Liver (tissue), 9 donors: ENCODE measurements around the gene KIAA0930. TPM values are rescaled to one million over a fixed set of nuclear protein-coding genes. Genes with fewer than 3 reads are reported as not detected.

Source experiments
- DNase-seq: peaks from one replicate; pipeline ENCODE4 v3.0.0-alpha.2; 2017; ENCODE audit warnings: low spot score
- H3K27ac ChIP-seq, 2 donors: one replicate each; pipeline ENCODE4 v1.7.0; 2013; ENCODE audit warnings: inconsistent platforms in 2 of 2, low read length in 2 of 2, control low read depth in 1 of 2, low read depth in 1 of 2, mild to moderate bottlenecking in 1 of 2
- H3K27me3 ChIP-seq, 4 donors: one replicate each; pipeline versions ENCODE4 v1.6.1 to v1.7.0; 2013; ENCODE audit warnings: low read length in 3 of 4, inconsistent platforms in 1 of 4, mild to moderate bottlenecking in 1 of 4, moderate library complexity in 1 of 4; ENCODE audit not compliant: control insufficient read depth in 4 of 4, insufficient read depth in 4 of 4
- H3K36me3 ChIP-seq, 4 donors: one replicate each; pipeline versions ENCODE4 v1.6.1 to v1.7.0; 2013; ENCODE audit warnings: low read length in 3 of 4, mild to moderate bottlenecking in 3 of 4, low read depth in 1 of 4, moderate library complexity in 1 of 4; ENCODE audit not compliant: control insufficient read depth in 4 of 4, insufficient read depth in 3 of 4
- H3K4me1 ChIP-seq, 4 donors: one replicate each; pipeline versions ENCODE4 v1.6.1 to v1.7.0; 2013; ENCODE audit warnings: low read length in 3 of 4, mild to moderate bottlenecking in 3 of 4, moderate library complexity in 1 of 4; ENCODE audit not compliant: control insufficient read depth in 4 of 4, insufficient read depth in 4 of 4
- H3K4me3 ChIP-seq, 3 donors: one replicate each; pipeline versions ENCODE4 v1.6.1 to v1.7.0; 2013; ENCODE audit warnings: low read length in 3 of 3, control low read depth in 1 of 3, low read depth in 1 of 3, mild to moderate bottlenecking in 1 of 3
- H3K9ac ChIP-seq, 2 donors: one replicate each; pipeline ENCODE4 v1.7.0; 2013; ENCODE audit warnings: low read length in 2 of 2, mild to moderate bottlenecking in 2 of 2, moderate library complexity in 2 of 2, control low read depth in 1 of 2, low read depth in 1 of 2
- H3K9me3 ChIP-seq, 4 donors: one replicate each; pipeline versions ENCODE4 v1.6.1 to v1.7.0; 2013; ENCODE audit warnings: low read length in 3 of 4; ENCODE audit not compliant: control insufficient read depth in 4 of 4
- EGR1 ChIP-seq, 2 donors: IDR thresholded peaks; 2 replicates each; pipeline ENCODE4 v1.6.1; 2016 to 2018; ENCODE audit warnings: antibody characterized with exemption in 2 of 2, low read depth in 2 of 2
- FOXA1 ChIP-seq: IDR thresholded peaks from 2 replicates; pipeline ENCODE4 v1.6.1; 2016; ENCODE audit warnings: antibody characterized with exemption
- FOXA2 ChIP-seq: IDR thresholded peaks from 2 replicates; pipeline ENCODE4 v1.6.1; 2016; ENCODE audit warnings: antibody characterized with exemption
- HNF4G ChIP-seq: IDR thresholded peaks from 2 replicates; pipeline ENCODE4 v1.6.1; 2016; ENCODE audit warnings: antibody characterized with exemption
- NR2F2 ChIP-seq: IDR thresholded peaks from 2 replicates; pipeline ENCODE4 v1.6.1; 2016; ENCODE audit warnings: antibody characterized with exemption
- RAD21 ChIP-seq, 2 donors: IDR thresholded peaks; 2 replicates each; pipeline ENCODE4 v1.6.1; 2016; ENCODE audit warnings: antibody characterized with exemption in 2 of 2, mild to moderate bottlenecking in 2 of 2
- SP1 ChIP-seq: IDR thresholded peaks from 2 replicates; pipeline ENCODE4 v1.6.1; 2018; ENCODE audit warnings: antibody characterized with exemption, mild to moderate bottlenecking
- TAF1 ChIP-seq: conservative IDR thresholded peaks from 2 replicates; pipeline ENCODE4 v1.6.1; 2016; ENCODE audit warnings: antibody characterized with exemption, mild to moderate bottlenecking
- YY1 ChIP-seq: IDR thresholded peaks from 2 replicates; pipeline ENCODE4 v1.6.1; 2016; ENCODE audit warnings: antibody characterized with exemption, mild to moderate bottlenecking
- WGBS: extraction: QIAGEN DNeasy Blood & Tissue Kit; methylation state at CpG from one replicate; pipeline ENCODE4 v1.1.7; 2013; 5-methylcytosine and 5-hydroxymethylcytosine counted together
- polyA plus RNA-seq, 2 donors: library from polyadenylated mRNA; stranded (reverse) in 1 of 2; unstranded in 1 of 2; fragments of 200-250 nt in 1 of 2; fragments of >200 nt in 1 of 2; fragmentation: Nextera tagmentation in 1 of 2; extraction: Ambion mirVana in 1 of 2; gene quantifications; one replicate each; pipeline versions ENCODE4 v1.2.1 to v1.2.3, GENCODE V29; 2013 to 2015
- total RNA-seq, 2 donors: library from RNA; depleted of rRNA; stranded (reverse); fragments of >200 nt; gene quantifications; one replicate each; pipeline ENCODE4 v1.2.3, GENCODE V29; 2014
- TF ChIP-seq, protein P1 (sequence below): fragments of 150-350 bp; IDR thresholded peaks from 2 replicates; pipeline ENCODE4 v1.5.1; 2017; ENCODE audit warnings: improper control_type of control experiment, low read depth, low read length; ENCODE audit not compliant: missing input control
- TF ChIP-seq, protein P2 (sequence below): IDR thresholded peaks from 2 replicates; pipeline ENCODE4 v1.6.1; 2016; ENCODE audit warnings: antibody characterized with exemption
- TF ChIP-seq, protein P3 (sequence below): IDR thresholded peaks from 2 replicates; pipeline ENCODE4 v1.6.1; 2016; ENCODE audit warnings: antibody characterized with exemption
- TF ChIP-seq, protein P4 (sequence below): IDR thresholded peaks from 2 replicates; pipeline ENCODE4 v1.6.1; 2016; ENCODE audit warnings: antibody characterized with exemption, mild to moderate bottlenecking
- donor health status: healthy.
- donor health status: healthy.
- donor health status: healthy.
- donor health status: healthy.
- donor health status: healthy.

Gene KIAA0930
- total and polyA plus RNA-seq, 4 donors, result 6.1 to 30.0 (median 17.6) TPM

DNA sequence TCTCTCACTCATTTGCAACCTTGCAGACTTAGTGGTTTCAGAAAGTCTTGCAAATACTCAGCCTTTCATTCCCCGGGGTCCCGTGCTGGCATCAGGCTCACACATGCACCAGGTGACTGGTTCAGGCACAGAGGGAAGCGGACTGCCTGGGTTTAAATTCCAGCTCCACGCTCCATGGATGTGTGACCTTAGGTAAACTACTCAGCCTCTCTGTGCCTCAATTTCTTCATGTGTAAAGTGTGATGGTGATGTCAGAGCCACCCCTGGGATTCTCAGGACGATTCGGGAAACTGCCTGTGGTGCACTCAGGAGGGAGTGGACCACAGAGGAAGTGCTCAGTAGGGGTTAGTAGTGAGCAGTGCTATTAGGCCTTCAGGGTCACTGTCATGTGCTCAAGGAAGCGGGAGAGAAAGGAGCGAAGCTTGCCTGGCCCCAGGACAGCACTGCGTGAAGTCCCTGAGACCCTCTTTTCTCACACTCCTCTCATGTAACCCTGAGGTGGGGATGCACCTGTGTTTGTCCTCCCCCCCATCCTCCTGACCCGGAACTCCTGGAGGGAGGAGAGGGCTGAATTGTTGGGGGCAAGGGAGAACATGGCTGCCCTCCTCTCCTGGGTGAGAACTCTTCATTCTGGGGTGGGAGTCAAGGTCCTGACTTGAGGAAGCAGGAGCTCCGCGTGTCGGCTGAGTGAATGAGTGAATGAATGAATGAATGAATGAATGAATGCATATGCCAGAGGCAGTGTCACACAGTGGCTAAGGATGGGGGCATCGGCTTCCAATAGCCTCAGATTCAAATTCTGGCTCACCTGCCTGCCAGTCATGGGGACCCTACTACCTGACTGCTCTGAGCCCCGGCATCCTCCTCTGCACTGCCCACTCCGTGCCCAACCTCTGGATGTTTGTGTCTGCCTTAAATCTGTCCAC lies 29.7 kb upstream of the KIAA0930 start:
- Histone ChIP-seq H3K9me3 (no peaks in the 10 kb centered on the region), H3K36me3 (no peaks in the 10 kb centered on the region), H3K4me1 (peaks cover 3 to 11% (median 6%) of the 10 kb centered on the region in 4 donors), H3K27ac (no peak overlapping the region), H3K27me3 (no peaks in the 10 kb centered on the region), H3K9ac (no peak overlapping the region), H3K4me3 (no peak overlapping the region)
- 88% methylated on average over 16 of the region's 16 CpGs for WGBS
- DNase-seq, result no peak
- TF ChIP-seq RAD21 (IDR thresholded peaks at IDR 0.05) (no peak), SP1 (no peak), FOXA1 (no peak), NR2F2 (no peak), YY1 (no peak), FOXA2 (no peak)
- TF ChIP-seq, protein P1, sequence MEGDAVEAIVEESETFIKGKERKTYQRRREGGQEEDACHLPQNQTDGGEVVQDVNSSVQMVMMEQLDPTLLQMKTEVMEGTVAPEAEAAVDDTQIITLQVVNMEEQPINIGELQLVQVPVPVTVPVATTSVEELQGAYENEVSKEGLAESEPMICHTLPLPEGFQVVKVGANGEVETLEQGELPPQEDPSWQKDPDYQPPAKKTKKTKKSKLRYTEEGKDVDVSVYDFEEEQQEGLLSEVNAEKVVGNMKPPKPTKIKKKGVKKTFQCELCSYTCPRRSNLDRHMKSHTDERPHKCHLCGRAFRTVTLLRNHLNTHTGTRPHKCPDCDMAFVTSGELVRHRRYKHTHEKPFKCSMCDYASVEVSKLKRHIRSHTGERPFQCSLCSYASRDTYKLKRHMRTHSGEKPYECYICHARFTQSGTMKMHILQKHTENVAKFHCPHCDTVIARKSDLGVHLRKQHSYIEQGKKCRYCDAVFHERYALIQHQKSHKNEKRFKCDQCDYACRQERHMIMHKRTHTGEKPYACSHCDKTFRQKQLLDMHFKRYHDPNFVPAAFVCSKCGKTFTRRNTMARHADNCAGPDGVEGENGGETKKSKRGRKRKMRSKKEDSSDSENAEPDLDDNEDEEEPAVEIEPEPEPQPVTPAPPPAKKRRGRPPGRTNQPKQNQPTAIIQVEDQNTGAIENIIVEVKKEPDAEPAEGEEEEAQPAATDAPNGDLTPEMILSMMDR, result no peak
- TF ChIP-seq, protein P2, sequence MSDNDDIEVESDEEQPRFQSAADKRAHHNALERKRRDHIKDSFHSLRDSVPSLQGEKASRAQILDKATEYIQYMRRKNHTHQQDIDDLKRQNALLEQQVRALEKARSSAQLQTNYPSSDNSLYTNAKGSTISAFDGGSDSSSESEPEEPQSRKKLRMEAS, result no peak
- TF ChIP-seq, protein P3, sequence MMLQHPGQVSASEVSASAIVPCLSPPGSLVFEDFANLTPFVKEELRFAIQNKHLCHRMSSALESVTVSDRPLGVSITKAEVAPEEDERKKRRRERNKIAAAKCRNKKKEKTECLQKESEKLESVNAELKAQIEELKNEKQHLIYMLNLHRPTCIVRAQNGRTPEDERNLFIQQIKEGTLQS, result no peak
- TF ChIP-seq, protein P4, sequence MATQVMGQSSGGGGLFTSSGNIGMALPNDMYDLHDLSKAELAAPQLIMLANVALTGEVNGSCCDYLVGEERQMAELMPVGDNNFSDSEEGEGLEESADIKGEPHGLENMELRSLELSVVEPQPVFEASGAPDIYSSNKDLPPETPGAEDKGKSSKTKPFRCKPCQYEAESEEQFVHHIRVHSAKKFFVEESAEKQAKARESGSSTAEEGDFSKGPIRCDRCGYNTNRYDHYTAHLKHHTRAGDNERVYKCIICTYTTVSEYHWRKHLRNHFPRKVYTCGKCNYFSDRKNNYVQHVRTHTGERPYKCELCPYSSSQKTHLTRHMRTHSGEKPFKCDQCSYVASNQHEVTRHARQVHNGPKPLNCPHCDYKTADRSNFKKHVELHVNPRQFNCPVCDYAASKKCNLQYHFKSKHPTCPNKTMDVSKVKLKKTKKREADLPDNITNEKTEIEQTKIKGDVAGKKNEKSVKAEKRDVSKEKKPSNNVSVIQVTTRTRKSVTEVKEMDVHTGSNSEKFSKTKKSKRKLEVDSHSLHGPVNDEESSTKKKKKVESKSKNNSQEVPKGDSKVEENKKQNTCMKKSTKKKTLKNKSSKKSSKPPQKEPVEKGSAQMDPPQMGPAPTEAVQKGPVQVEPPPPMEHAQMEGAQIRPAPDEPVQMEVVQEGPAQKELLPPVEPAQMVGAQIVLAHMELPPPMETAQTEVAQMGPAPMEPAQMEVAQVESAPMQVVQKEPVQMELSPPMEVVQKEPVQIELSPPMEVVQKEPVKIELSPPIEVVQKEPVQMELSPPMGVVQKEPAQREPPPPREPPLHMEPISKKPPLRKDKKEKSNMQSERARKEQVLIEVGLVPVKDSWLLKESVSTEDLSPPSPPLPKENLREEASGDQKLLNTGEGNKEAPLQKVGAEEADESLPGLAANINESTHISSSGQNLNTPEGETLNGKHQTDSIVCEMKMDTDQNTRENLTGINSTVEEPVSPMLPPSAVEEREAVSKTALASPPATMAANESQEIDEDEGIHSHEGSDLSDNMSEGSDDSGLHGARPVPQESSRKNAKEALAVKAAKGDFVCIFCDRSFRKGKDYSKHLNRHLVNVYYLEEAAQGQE, result no peak

GRCh38 chr22:45268958-45269844 lies 28.5 kb upstream of the KIAA0930 start:
- Histone ChIP-seq H3K36me3 (no peaks in the 10 kb centered on the region), H3K9ac (peak overlapping the region in 1 of 2 donors; percentile 16), H3K9me3 (no peaks in the 10 kb centered on the region), H3K4me1 (peaks cover 3 to 14% (median 7%) of the 10 kb centered on the region in 4 donors), H3K27me3 (no peaks in the 10 kb centered on the region), H3K4me3 (peak overlapping the region; percentile 41 to 66 (median 52)), H3K27ac (no peak overlapping the region)
- no peak for TF ChIP-seq HNF4G
- TF ChIP-seq TAF1, result no peak
- no peak for TF ChIP-seq SP1
- peak; percentile 16 to 50 for TF ChIP-seq EGR1 (IDR thresholded peaks at IDR 0.05; ENCODE audit: low read depth in 2 of 2)
- peak; percentile 70 to 78 for TF ChIP-seq RAD21 (IDR thresholded peaks at IDR 0.05)
- TF ChIP-seq, protein P1, result peak; percentile 94
- WGBS, result 3% methylated on average over 59 of the region's 60 CpGs
- peak; percentile 92 for DNase-seq
